Stomach (tissue), 9 donors: ENCODE results near the gene USP24. TPM values are rescaled to one million over a fixed set of nuclear protein-coding genes. Genes with fewer than 3 reads are reported as not detected.
A peak's percentile ranks its signal among the peaks of the same experiment; 100 is the strongest.

Source experiments
- DNase-seq, 2 donors: peaks; one replicate each; pipeline versions ENCODE4 v3.0.0 to v3.0.0-alpha.2; 2013 to 2019
- H3K27ac ChIP-seq, 5 donors: fragments of 200-600 bp in 4 of 5; sonication (generic) in 4 of 5; one replicate each; pipeline ENCODE4 v1.5.1; 2013 to 2019; ENCODE audit warnings: mild to moderate bottlenecking in 1 of 5, moderate library complexity in 1 of 5
- H3K27me3 ChIP-seq, 3 donors: fragments of 200-600 bp; sonication (generic); one replicate each; pipeline ENCODE4 v1.5.1; 2017 to 2019; ENCODE audit warnings: mixed run types in 1 of 3
- H3K36me3 ChIP-seq, 4 donors: fragments of 200-600 bp; sonication (generic); 1 replicate in 3 of 4; 2 replicates in 1 of 4; pipeline ENCODE4 v1.5.1; 2016 to 2019
- H3K4me1 ChIP-seq, 4 donors: fragments of 200-600 bp; sonication (generic); one replicate each; pipeline ENCODE4 v1.5.1; 2016 to 2019
- H3K4me3 ChIP-seq, 4 donors: fragments of 200-600 bp; sonication (generic) in 3 of 4; one replicate each; pipeline ENCODE4 v1.5.1; 2016 to 2019; ENCODE audit warnings: mild to moderate bottlenecking in 1 of 4
- H3K9me3 ChIP-seq, 4 donors: fragments of 200-600 bp; sonication (generic); one replicate each; pipeline ENCODE4 v1.5.1; 2016 to 2019
- CTCF ChIP-seq, 7 experiments: fragments of 450-650 bp in 4 of 7; fragments of 200-600 bp in 3 of 7; sonication (generic) in 3 of 7; IDR thresholded peaks; one replicate each; pipeline ENCODE4 v1.5.1; 2016 to 2019; ENCODE audit warnings: antibody characterized with exemption in 7 of 7, control low read depth in 2 of 7, mild to moderate bottlenecking in 1 of 7
- EP300 ChIP-seq: sonication (generic); formaldehyde crosslinking; IDR thresholded peaks from one replicate; pipeline ENCODE4 v1.6.1; 2017; ENCODE audit warnings: antibody characterized with exemption
- POLR2A ChIP-seq, 4 donors: fragments of 450-650 bp; IDR thresholded peaks; one replicate each; pipeline ENCODE4 v1.6.1; 2016; ENCODE audit warnings: antibody characterized with exemption in 4 of 4, control low read depth in 2 of 4, mild to moderate bottlenecking in 1 of 4, moderate library complexity in 1 of 4
- POLR2AphosphoS5 ChIP-seq, 3 donors: sonication (generic); formaldehyde crosslinking; IDR thresholded peaks; one replicate each; pipeline ENCODE4 v1.6.1; 2016; ENCODE audit warnings: antibody characterized with exemption in 3 of 3
- WGBS, 5 donors: extraction: QIAGEN DNeasy Blood & Tissue Kit in 3 of 5; methylation state at CpG; one replicate each; pipeline versions ENCODE4 v1.1.5 to v1.1.7; 2013 to 2018; 5-methylcytosine and 5-hydroxymethylcytosine counted together
- intact Hi-C: fragments of 100-400 bp; cut with DNase I; formaldehyde crosslinking; loops from one replicate; pipeline ENCODE4 v1.15.1; 2023; ENCODE audit warnings: low total_unique reads
- polyA plus RNA-seq, 3 donors: library from polyadenylated mRNA; stranded (reverse); fragments of 200-250 nt; gene quantifications; one replicate each; pipeline ENCODE4 v1.2.3, GENCODE V29; 2013
- total RNA-seq, 5 donors: library from RNA; depleted of rRNA; stranded (reverse); fragments of >200 nt; gene quantifications; one replicate each; pipeline versions ENCODE4 v1.1.0 to v1.2.3, GENCODE V29; 2014 to 2016
- donor health status: healthy with polysubstance abuse.
- donor health status: Bipolar disorder and iron deficiency.
- donor health status: healthy.

The USP24 gene
- total and polyA plus RNA-seq, 8 donors: 5.5 to 114 (median 17.0) TPM

- Histone ChIP-seq H3K4me1 (peaks cover 0 to 21% (median 4%) of the 10 kb centered on the region in 4 donors), H3K27me3 (no peaks in the 10 kb centered on the region), H3K36me3 (peaks cover 6 to 93% (median 78%) of the 10 kb centered on the region in 4 donors), H3K9me3 (no peaks in the 10 kb centered on the region), H3K4me3 (no peak overlapping the region), H3K27ac (no peak overlapping the region)
- intact Hi-C loops: no loop called here
- whole genome bisulfite sequencing, 5 donors: 79 to 90% (median 87%) methylated on average over 8 of the region's 8 CpGs
- DNase-seq: no peak
- TF ChIP-seq CTCF (IDR thresholded peaks at IDR 0.05) (no peak), POLR2AphosphoS5 (IDR thresholded peaks at IDR 0.05) (no peak)
Measured at GRCh38 chr1:55147524-55147923, 67.6 kb downstream of the USP24 start.

- WGBS, 5 donors: 29 to 56% (median 35%) methylated on average over 2 of the region's 2 CpGs
- Histone ChIP-seq H3K4me3 (no peak overlapping the region), H3K9me3 (no peaks in the 10 kb centered on the region), H3K27me3 (no peaks in the 10 kb centered on the region), H3K27ac (no peak overlapping the region), H3K4me1 (peaks cover 0 to 20% (median 4%) of the 10 kb centered on the region in 4 donors), H3K36me3 (peaks cover 9 to 93% (median 79%) of the 10 kb centered on the region in 4 donors)
- TF ChIP-seq EP300 (no peak), POLR2A (IDR thresholded peaks at IDR 0.05) (no peak), CTCF (IDR thresholded peaks at IDR 0.05) (no peak), POLR2AphosphoS5 (IDR thresholded peaks at IDR 0.05) (no peak)
- DNase-seq: peak; percentile 33 to 48
- intact Hi-C loops: no loop called here
Measured at GRCh38 chr1:55146781-55147180, 68.4 kb downstream of the USP24 start.

GRCh38 chr1:55144886-55145285, 70.3 kb downstream of the USP24 start:
- Histone ChIP-seq H3K27me3 (no peaks in the 10 kb centered on the region), H3K27ac (no peak overlapping the region), H3K9me3 (no peaks in the 10 kb centered on the region), H3K4me3 (no peak overlapping the region), H3K36me3 (peaks cover 9 to 95% (median 80%) of the 10 kb centered on the region in 4 donors), H3K4me1 (peaks cover 0 to 26% (median 4%) of the 10 kb centered on the region in 4 donors)
- DNase-seq: no peak
- WGBS, 5 donors: 93 to 99% (median 97%) methylated on average over 6 of the region's 6 CpGs
- TF ChIP-seq POLR2AphosphoS5 (IDR thresholded peaks at IDR 0.05) (no peak), POLR2A (IDR thresholded peaks at IDR 0.05) (no peak), CTCF (IDR thresholded peaks at IDR 0.05) (no peak), EP300 (no peak)
- intact Hi-C loops: loop anchor here (5.0 kb wide), 1 partner anchor 132 kb away; no protein-coding TSS in a partner anchor

- Histone ChIP-seq H3K4me3 (no peak overlapping the region), H3K9me3 (no peaks in the 10 kb centered on the region), H3K27ac (no peak overlapping the region), H3K36me3 (peaks cover 9 to 94% (median 83%) of the 10 kb centered on the region in 4 donors), H3K27me3 (no peaks in the 10 kb centered on the region), H3K4me1 (peaks cover 0 to 26% (median 4%) of the 10 kb centered on the region in 4 donors)
- TF ChIP-seq EP300: no peak
- TF ChIP-seq CTCF (IDR thresholded peaks at IDR 0.05): peak in 2 of 7 experiments; percentile 17 to 18
- intact Hi-C loops: loop anchor here (5.0 kb wide), 1 partner anchor 134 kb away; no protein-coding TSS in a partner anchor
- peak in 1 of 2 donors; percentile 40 for DNase-seq
- 86 to 93% (median 88%) methylated on average over 3 of the region's 3 CpGs for WGBS, 5 donors
Measured at GRCh38 chr1:55143684-55144083, 71.5 kb downstream of the USP24 start.
